ENCODE data around the gene DYNLT5. TPM values are rescaled to one million over a fixed set of nuclear protein-coding genes. Genes with fewer than 3 reads are reported as not detected.

Gene DYNLT5
- polyA plus RNA-seq, 3 donors: 0.08 to 0.54 (median 0.28) TPM

- Histone ChIP-seq H3K4me3 (replicated peaks in 1 of 3; ENCODE audit: low read depth in 2 of 3, low read length in 3 of 3) (no peak overlapping the region), H3K4me2 (replicated peaks; ENCODE audit: extremely low read depth, low read length, poor library complexity, severe bottlenecking) (no peak overlapping the region), H3K27me3 (ENCODE audit: control insufficient read depth in 2 of 2, insufficient read depth in 2 of 2, low read length in 2 of 2) (no peaks in the 10 kb centered on the region), H3K9me3 (replicated peaks in 1 of 2; ENCODE audit: control insufficient read depth in 1 of 2, insufficient read depth in 1 of 2, low read length in 2 of 2) (no peaks in the 10 kb centered on the region), H4K20me1 (ENCODE audit: insufficient read depth, low read length) (no peaks in the 10 kb centered on the region), H3K27ac (ENCODE audit: low read depth in 1 of 2, low read length in 2 of 2) (no peak overlapping the region), H3K79me2 (ENCODE audit: insufficient read depth, low read length) (no peaks in the 10 kb centered on the region), H3K9ac (ENCODE audit: insufficient read depth, low read length, poor library complexity, severe bottlenecking) (no peak overlapping the region), H2AFZ (ENCODE audit: insufficient read depth, low read depth, low read length, poor library complexity, severe bottlenecking) (no peak overlapping the region), H3K4me1 (ENCODE audit: control insufficient read depth in 1 of 2, insufficient read depth in 2 of 2, low read length in 2 of 2) (no peaks in the 10 kb centered on the region), H3K36me3 (replicated peaks in 1 of 2; ENCODE audit: control insufficient read depth in 1 of 2, insufficient read depth in 2 of 2, low read length in 2 of 2) (no peaks in the 10 kb centered on the region)
- Mint-ChIP-seq H3K9me3 (no peaks in the 10 kb centered on the region), H3K36me3 (peaks cover 3 to 14% of the 10 kb centered on the region in 2 donors), H3K4me3 (no peak overlapping the region), H3K4me1 (peaks cover 2% of the 10 kb centered on the region), H3K27ac (no peak overlapping the region), H3K27me3 (ENCODE audit: low read depth in 3 of 3) (no peaks in the 10 kb centered on the region)
- intact Hi-C loops (cut with micrococcal nuclease): loop anchor here in 1 of 2 donors (10.0 kb wide), 1 partner anchor 155 kb away; the partner anchor contains the start of genes DNAI4 and MIER1
- no peak for DNase-seq
- TF ChIP-seq CTCF (IDR thresholded peaks at IDR 0.05): no peak
- no CpG with 5 or more reads among the region's 7 CpGs for WGBS (ENCODE audit: insufficient coverage)
Observed at GRCh38 chr1:66769512-66770229, 17.4 kb downstream of the DYNLT5 start.

DNA sequence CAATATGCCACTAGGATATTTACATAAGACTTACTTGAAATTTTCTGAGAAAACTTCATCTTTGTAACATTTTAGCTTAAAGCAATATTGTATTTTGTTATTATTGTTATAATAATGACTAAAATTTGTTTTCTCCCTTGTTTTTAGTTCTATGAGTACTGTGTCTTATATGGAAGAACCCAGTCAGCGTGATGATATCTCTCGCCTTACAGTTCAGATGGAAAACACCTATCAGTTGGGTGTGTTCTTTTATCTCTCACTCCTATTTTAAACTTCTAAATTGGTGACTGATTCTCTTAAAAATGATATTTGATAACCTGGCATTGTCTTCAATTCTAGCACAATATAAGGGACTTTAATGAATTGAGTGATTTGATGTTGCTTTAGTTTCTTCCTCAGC lies 18.0 kb downstream of the DYNLT5 start:
- WGBS (ENCODE audit: insufficient coverage): no CpG with 5 or more reads among the region's 2 CpGs
- H3K4me3 Mint-ChIP-seq: no peak overlapping the region

More for the DNA sequence above, 18.0 kb downstream of the DYNLT5 start:
- no peak overlapping the region for H3K27ac ChIP-seq (ENCODE audit: low read depth in 1 of 2, low read length in 2 of 2)
- no peak overlapping the region for H3K9ac ChIP-seq (ENCODE audit: insufficient read depth, low read length, poor library complexity, severe bottlenecking)
- H2AFZ ChIP-seq (ENCODE audit: insufficient read depth, low read depth, low read length, poor library complexity, severe bottlenecking): no peak overlapping the region
- no peak overlapping the region for H3K4me2 ChIP-seq (replicated peaks; ENCODE audit: extremely low read depth, low read length, poor library complexity, severe bottlenecking)
- Mint-ChIP-seq H3K4me1 (no peaks in the 10 kb centered on the region), H3K27ac (no peak overlapping the region), H3K36me3 (peaks cover 3 to 14% of the 10 kb centered on the region in 2 donors), H3K9me3 (no peaks in the 10 kb centered on the region), H3K27me3 (ENCODE audit: low read depth in 3 of 3) (no peaks in the 10 kb centered on the region)
- no peaks in the 10 kb centered on the region for H3K36me3 ChIP-seq (replicated peaks in 1 of 2; ENCODE audit: control insufficient read depth in 1 of 2, insufficient read depth in 2 of 2, low read length in 2 of 2)
- no peak for DNase-seq
- no peak overlapping the region for H3K4me3 ChIP-seq (replicated peaks in 1 of 3; ENCODE audit: low read depth in 2 of 3, low read length in 3 of 3)
- no peaks in the 10 kb centered on the region for H3K4me1 ChIP-seq (ENCODE audit: control insufficient read depth in 1 of 2, insufficient read depth in 2 of 2, low read length in 2 of 2)
- no peaks in the 10 kb centered on the region for H3K9me3 ChIP-seq (replicated peaks in 1 of 2; ENCODE audit: control insufficient read depth in 1 of 2, insufficient read depth in 1 of 2, low read length in 2 of 2)
- no peaks in the 10 kb centered on the region for H3K79me2 ChIP-seq (ENCODE audit: insufficient read depth, low read length)
- H3K27me3 ChIP-seq (ENCODE audit: control insufficient read depth in 2 of 2, insufficient read depth in 2 of 2, low read length in 2 of 2): no peaks in the 10 kb centered on the region
- H4K20me1 ChIP-seq (ENCODE audit: insufficient read depth, low read length): no peaks in the 10 kb centered on the region
- TF ChIP-seq CTCF (IDR thresholded peaks at IDR 0.05): no peak
- intact Hi-C loops (cut with micrococcal nuclease): no loop called here

Measured in CD14-positive monocyte (primary cell).